Panc1 (cell line): ENCODE results near the gene NAA16.
A peak's percentile ranks its signal among the peaks of the same experiment; 100 is the strongest.

Experiments used
- POLR2AphosphoS5 ChIP-seq: IDR thresholded peaks from 2 replicates; pipeline ENCODE4 v1.6.1; 2012; ENCODE audit warnings: mild to moderate bottlenecking, low read depth, low read length, moderate library complexity
- TF ChIP-seq, protein P1 (sequence below): fragments of 450-650 bp; IDR thresholded peaks from 2 replicates; pipeline ENCODE4 v1.5.1; 2017; ENCODE audit warnings: mild to moderate bottlenecking

DNA sequence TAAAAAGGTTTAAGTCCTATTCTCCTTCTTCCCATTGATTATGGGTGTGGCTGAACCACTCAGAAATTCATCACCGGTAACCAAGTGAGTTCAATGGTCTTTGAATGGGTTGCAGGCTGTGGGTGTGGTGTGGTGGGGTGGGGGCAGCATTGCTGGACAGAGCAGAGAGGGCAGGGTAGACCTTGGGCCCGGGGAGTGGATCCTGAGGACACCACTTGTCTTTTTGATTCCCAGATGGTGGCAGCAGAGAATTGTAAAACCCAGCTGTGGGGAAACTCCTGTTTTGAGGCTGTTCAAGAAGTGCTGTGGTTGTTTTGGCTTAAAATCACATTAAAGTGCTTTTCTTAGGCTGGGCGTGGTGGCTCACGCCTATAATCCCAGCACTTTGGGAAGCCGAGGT is 100.5 kb downstream of the NAA16 start:
- TF ChIP-seq, protein P1, sequence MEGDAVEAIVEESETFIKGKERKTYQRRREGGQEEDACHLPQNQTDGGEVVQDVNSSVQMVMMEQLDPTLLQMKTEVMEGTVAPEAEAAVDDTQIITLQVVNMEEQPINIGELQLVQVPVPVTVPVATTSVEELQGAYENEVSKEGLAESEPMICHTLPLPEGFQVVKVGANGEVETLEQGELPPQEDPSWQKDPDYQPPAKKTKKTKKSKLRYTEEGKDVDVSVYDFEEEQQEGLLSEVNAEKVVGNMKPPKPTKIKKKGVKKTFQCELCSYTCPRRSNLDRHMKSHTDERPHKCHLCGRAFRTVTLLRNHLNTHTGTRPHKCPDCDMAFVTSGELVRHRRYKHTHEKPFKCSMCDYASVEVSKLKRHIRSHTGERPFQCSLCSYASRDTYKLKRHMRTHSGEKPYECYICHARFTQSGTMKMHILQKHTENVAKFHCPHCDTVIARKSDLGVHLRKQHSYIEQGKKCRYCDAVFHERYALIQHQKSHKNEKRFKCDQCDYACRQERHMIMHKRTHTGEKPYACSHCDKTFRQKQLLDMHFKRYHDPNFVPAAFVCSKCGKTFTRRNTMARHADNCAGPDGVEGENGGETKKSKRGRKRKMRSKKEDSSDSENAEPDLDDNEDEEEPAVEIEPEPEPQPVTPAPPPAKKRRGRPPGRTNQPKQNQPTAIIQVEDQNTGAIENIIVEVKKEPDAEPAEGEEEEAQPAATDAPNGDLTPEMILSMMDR: peak; percentile 37
- TF ChIP-seq POLR2AphosphoS5: no peak
